Upper lobe of left lung (tissue), 4 donors: ENCODE measurements around the gene HSPA1L.

Experiments used
- EP300 ChIP-seq, 4 donors: sonication (generic); formaldehyde crosslinking; IDR thresholded peaks; one replicate each; pipeline ENCODE4 v1.5.1; 2017; ENCODE audit warnings: antibody characterized with exemption in 4 of 4, control low read depth in 2 of 4
- POLR2A ChIP-seq, 4 donors: fragments of 450-650 bp; IDR thresholded peaks; one replicate each; pipeline ENCODE4 v1.5.1; 2016 to 2017; ENCODE audit warnings: antibody characterized with exemption in 4 of 4, mild to moderate bottlenecking in 2 of 4
- POLR2AphosphoS5 ChIP-seq, 2 donors: sonication (generic); formaldehyde crosslinking; IDR thresholded peaks; one replicate each; pipeline ENCODE4 v1.5.1; 2017; ENCODE audit warnings: antibody characterized with exemption in 2 of 2
- TF ChIP-seq, protein P1 (sequence below), 6 experiments: fragments of 450-650 bp in 4 of 6; fragments of 200-600 bp in 2 of 6; sonication (generic) in 2 of 6; IDR thresholded peaks; one replicate each; pipeline ENCODE4 v1.5.1; 2016 to 2019; ENCODE audit warnings: antibody characterized with exemption in 6 of 6

DNA sequence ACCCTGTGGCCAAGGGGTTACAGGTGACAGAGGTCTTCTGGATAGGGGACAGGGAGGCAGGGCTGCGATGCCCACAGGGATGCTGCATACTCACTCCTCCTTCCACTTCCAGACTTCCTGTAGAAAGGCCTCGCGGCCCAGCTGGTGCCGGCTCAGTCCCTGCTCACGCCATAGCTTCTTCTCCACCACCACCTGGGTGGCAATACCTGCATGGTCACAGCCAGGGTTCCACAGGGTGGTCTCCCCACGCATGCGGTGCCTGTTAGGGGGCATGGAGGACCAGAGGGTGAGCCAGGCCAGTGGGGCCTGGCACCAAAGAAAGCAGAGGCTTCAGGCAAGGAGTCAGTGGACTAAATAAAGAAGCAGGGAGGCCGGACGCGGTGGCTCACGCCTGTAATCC, 29.6 kb downstream of the HSPA1L start:
- TF ChIP-seq, protein P1, sequence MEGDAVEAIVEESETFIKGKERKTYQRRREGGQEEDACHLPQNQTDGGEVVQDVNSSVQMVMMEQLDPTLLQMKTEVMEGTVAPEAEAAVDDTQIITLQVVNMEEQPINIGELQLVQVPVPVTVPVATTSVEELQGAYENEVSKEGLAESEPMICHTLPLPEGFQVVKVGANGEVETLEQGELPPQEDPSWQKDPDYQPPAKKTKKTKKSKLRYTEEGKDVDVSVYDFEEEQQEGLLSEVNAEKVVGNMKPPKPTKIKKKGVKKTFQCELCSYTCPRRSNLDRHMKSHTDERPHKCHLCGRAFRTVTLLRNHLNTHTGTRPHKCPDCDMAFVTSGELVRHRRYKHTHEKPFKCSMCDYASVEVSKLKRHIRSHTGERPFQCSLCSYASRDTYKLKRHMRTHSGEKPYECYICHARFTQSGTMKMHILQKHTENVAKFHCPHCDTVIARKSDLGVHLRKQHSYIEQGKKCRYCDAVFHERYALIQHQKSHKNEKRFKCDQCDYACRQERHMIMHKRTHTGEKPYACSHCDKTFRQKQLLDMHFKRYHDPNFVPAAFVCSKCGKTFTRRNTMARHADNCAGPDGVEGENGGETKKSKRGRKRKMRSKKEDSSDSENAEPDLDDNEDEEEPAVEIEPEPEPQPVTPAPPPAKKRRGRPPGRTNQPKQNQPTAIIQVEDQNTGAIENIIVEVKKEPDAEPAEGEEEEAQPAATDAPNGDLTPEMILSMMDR (IDR thresholded peaks at IDR 0.05), result no peak
- TF ChIP-seq POLR2A (IDR thresholded peaks at IDR 0.05) (no peak), POLR2AphosphoS5 (IDR thresholded peaks at IDR 0.05) (no peak), EP300 (IDR thresholded peaks at IDR 0.05) (no peak)
